ENCODE data around the gene ANAPC16.
"Not testable (repeated sequence)": the region's sequence is repeated elsewhere in the genome, so short reads cannot be mapped to it uniquely, and the experiment has no call there.

The ANAPC16 gene

DNA sequence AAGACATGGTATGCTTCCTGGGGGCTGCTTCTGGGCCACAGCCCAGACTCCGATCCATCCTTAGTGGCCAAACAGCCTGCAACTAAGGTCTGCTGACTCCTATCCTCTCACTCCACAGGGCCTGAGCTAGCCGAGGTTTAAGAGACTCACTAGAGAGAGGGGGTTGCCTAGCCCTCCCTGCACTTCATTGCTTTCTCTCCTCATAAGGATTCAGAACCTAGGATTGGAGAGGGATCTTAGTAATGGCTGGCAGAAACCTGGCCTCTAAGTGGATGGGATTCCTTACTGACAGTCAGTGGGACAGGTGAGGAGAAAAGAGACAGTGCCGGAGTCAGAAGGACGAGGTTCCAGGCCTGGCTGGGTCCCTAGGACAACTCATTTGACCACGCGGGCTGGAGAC is 49.7 kb downstream of the ANAPC16 start:
- DNase-seq (ENCODE audit: low spot score), result no peak

DNA sequence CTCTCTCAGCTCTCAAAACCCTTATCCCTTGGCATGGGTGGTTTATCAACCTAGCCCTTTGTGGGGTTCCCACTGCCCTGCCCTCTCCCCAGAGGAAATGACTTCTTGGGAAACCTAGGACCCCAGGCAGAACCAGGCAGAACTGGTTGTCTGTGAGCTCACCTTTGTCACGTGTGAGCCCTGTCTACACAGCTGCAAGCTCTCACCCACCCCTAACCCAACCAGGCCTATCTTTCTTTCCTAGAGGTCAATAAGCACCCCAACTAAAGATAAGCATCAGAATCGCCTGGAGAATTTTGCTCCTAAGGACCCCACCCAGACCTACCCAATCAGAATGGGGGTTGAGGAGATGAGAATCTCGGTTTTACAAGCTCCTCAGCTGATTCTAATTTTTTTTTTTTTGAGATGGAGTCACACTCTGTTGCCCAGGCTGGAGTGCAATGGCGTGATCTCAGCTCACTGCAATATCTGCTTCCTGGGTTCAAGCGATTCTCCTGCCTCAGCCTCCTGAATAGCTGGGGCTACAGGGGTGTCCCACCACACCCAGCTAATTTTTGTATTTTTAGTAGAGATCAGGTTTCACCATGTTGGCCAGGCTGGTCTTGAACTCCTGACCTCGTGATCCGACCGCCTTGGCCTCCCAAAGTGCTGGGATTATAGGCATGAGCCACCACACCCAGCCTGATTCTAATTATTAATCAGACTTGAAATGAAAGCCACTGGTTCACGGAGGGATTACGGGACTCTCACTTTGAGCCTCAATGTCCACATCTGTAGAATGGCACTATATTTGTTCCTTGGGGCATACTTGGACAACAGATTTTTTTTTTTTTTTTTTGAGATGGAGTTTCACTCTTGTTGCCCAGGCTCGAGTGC is 50.4 kb downstream of the ANAPC16 start:
- no peak for DNase-seq (ENCODE audit: low spot score)

DNA sequence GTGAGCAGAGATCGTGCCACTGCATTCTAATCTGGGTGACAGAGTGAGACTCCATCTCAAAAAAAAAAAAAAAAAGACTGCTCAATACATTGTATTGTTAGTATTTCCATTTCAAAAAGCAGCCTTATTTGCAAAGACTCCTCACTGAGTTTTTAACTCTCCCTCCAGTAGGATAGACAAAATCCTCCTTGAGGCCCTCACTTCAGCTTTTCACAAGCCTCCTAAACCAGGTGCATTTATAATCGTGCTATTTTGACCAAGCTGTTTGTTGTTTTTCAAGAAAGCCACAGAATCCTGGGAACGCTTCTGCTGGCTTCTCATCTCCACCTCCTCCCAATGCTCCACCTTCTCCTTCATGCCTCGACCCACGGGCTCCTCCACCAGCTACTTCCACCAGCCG is 51.6 kb downstream of the ANAPC16 start:
- DNase-seq (ENCODE audit: low spot score), result no peak

DNA sequence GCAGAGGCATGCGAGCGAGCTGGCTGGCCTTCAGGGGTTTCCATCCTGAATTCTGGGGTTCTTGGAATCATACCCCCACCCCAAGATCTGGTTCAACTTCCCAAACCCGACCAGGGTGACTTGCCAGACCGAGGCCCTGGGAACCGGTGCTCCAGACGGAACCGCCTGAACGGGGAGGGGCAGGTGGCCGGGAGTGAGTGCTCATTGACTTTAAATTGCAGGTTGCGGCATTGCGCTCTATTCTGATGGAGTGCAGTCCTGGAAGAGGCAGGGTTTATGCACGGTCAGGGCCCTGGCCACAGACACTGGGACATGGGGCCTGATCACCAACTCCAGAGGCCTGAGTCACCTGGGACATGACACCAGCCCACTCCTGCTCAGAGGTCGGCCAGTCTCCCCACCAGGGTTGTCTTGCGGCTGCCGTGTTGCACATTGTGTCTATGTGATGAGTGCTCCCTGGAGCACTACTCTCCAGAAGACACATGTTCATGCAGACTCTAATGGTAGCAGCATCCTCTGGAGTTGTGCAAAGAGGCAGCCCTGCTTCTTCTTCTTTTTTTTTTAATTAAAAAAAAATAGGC is 52.1 kb downstream of the ANAPC16 start:
- DNase-seq (ENCODE audit: low spot score), result no peak

DNA sequence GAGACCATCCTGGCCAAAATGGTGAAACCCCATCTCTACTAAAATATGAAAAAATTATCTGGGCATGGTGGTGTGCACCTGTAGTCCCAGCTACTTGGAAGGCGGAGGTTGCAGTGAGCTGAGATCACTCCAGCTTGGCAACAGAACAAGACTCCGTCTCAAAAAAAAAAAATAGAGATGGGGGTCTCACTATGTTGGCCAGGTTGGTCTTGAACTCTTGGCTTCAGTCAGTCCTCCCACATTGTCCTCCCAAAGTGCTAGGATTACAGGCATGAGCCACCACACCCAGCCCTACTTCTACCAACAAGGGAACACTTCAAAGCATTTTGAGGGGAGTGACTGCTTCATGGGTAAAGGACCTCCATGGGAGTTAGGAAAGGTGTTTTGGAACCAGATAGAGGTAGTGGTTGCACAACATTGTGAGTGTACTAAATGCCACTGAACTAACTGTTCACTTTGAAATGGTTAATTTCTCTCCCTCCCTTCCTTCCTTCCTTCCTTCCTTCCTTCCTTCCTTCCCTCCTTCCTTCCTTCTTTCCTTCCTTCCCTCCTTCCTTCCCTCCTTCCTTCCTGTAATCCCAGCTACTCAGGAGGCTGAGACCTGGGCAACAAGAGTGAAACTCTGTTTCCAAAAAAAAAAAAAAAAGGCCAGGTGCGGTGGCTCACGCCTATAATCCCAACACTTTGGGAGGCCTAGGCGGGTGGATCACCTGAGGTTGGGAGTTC is 52.8 kb downstream of the ANAPC16 start:
- DNase-seq (ENCODE audit: low spot score), result not testable (repeated sequence)

DNA sequence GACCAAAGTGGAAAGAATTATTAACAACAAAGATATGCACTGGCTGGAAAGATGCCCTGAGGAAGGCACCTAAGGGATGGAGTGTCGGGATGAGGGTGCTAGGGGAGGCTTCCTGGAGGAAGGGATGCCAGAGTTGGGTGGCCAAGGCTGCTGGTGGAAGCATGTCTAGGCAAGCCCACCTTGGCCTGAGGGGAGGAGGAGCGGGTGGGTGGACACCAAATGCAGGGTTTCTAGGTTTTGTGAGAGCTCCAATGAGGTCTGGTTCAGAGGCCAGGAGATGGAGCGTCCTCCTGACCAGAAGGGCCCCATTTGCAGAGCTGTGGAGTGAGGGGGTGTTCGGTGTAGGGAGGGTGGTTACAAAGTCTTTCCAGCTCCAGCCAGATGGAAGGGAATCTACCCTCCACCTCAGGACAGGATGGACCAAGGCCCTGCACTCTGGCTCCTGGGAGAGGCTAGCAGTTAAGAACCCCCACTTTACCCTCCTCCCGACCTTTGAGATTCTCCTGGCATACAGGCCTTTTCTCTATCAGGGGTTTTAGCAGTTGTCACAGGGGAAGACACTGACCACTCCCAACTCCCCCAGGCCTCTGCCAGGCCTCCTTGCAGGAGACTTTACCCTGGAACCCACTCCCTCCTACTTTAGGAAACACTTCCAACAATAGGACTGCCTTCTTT is 54.9 kb downstream of the ANAPC16 start:
- no peak for DNase-seq (ENCODE audit: low spot score)

DNA sequence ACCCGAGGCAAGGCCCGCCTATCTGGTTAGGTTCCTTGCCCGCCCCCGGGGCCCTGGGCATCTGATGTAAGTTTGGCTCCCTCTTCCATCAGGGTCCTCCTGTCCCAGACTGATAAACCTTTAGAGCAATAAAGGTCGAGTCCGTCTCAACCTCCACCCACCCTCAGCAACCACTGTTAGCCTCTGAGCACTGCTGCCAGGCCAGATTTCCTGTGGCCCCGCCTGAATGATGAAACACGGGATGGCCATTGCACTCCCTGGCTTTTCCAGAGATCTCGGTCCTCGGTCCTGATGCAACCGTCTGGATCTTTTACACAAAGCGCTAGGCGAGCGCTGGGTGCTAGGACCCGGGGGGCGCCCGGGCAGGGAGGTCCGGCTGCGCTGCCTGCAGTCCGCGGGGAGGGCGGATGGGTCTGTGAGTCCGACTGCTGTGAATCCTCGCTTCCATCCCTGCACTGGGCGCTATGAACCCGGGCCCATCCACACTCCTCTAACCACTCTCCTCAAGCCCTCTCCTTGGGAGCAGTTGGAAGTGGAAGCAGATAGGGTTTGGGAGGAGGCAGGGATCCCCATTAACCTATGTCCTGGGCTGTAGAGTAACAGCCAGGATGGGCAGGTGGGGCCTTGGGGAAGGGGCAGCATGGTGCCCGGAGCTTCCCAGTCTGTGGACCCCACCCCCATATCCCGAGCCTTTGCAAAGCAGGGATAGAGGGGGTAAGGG is 57.0 kb downstream of the ANAPC16 start:
- DNase-seq (ENCODE audit: low spot score), result peak; percentile 95

DNA sequence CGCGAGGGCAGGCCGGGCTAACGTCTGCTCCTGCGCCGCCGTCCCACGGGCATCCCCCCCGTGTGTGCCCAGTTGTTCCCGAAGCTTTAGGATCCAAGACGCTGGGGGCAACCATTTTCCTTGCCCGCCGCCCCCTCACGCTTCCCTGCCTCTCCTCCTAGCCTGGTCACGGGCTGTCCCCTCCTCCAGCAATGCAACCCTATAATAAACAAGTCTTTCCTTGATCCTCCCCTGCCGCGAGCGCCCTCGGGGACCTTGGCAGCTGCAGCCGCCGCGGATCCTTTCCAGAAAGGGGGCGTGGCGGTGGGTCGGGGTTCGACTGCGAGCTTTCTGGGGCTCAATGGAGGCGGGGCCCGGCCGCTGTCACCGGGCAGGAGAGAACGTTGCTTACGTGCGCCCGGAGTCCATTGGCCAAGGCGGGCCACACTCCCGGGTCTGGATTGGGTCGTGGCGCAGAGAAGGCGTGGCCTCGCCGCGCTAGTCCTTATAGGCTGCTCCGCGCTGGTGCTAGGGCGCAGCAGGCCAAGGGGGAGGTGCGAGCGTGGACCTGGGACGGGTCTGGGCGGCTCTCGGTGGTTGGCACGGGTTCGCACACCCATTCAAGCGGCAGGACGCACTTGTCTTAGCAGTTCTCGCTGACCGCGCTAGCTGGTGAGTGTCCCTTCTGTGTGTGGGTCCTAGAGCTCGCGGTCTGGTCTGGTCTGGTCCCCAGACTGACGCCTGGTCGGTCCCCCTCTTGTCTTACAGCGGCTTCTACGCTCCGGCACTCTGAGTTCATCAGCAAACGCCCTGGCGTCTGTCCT is 57.8 kb downstream of the ANAPC16 start, which contains the start of gene DDIT4:
Gene DDIT4 (plus strand): TSS at position 515 of the 803 bp plus-strand sequence. CDS start 293 bp downstream, outside the sequence.
- DNase-seq (ENCODE audit: low spot score), result peak; percentile 100

DNA sequence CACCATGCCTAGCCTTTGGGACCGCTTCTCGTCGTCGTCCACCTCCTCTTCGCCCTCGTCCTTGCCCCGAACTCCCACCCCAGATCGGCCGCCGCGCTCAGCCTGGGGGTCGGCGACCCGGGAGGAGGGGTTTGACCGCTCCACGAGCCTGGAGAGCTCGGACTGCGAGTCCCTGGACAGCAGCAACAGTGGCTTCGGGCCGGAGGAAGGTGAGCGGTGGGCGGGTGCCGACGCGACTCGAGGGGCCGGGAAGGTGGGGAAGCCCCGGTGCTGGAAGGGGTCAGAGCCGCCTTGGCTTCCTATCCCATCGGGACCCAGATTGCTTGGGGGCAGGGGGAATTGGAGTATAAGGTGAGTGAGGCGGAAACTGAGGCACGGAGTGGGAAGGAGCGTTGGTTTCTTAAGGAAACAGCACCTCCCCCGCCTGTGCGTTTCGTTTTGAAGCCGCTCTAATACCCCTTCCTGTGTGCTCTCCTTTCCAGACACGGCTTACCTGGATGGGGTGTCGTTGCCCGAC is 58.5 kb downstream of the ANAPC16 start:
- no peak for DNase-seq (ENCODE audit: low spot score)

DNA sequence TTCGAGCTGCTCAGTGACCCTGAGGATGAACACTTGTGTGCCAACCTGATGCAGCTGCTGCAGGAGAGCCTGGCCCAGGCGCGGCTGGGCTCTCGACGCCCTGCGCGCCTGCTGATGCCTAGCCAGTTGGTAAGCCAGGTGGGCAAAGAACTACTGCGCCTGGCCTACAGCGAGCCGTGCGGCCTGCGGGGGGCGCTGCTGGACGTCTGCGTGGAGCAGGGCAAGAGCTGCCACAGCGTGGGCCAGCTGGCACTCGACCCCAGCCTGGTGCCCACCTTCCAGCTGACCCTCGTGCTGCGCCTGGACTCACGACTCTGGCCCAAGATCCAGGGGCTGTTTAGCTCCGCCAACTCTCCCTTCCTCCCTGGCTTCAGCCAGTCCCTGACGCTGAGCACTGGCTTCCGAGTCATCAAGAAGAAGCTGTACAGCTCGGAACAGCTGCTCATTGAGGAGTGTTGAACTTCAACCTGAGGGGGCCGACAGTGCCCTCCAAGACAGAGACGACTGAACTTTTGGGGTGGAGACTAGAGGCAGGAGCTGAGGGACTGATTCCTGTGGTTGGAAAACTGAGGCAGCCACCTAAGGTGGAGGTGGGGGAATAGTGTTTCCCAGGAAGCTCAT is 59.0 kb downstream of the ANAPC16 start:
- DNase-seq (ENCODE audit: low spot score), result peak; percentile 79

DNA sequence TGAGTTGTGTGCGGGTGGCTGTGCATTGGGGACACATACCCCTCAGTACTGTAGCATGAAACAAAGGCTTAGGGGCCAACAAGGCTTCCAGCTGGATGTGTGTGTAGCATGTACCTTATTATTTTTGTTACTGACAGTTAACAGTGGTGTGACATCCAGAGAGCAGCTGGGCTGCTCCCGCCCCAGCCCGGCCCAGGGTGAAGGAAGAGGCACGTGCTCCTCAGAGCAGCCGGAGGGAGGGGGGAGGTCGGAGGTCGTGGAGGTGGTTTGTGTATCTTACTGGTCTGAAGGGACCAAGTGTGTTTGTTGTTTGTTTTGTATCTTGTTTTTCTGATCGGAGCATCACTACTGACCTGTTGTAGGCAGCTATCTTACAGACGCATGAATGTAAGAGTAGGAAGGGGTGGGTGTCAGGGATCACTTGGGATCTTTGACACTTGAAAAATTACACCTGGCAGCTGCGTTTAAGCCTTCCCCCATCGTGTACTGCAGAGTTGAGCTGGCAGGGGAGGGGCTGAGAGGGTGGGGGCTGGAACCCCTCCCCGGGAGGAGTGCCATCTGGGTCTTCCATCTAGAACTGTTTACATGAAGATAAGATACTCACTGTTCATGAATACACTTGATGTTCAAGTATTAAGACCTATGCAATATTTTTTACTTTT is 59.7 kb downstream of the ANAPC16 start:
- no peak for DNase-seq (ENCODE audit: low spot score)

DNA sequence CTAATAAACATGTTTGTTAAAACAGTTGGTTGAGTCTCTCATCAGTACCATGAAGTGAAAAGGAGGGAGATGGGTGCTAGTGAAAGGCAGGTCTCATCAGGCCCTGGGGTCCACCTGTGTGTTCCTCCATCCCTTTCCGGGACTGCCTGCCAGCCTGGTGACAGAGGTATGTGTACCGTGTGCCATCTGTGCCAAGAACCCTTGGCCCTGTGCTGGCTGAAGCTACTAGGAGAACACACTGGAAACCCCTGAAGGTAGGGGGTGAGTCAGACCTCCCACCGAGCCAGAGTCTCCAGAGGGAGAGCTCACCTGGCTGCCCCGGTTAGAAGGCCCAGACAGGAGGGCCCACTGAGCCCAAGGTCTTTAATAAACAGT is 60.2 kb downstream of the ANAPC16 start:
- no peak for DNase-seq (ENCODE audit: low spot score)

DNA sequence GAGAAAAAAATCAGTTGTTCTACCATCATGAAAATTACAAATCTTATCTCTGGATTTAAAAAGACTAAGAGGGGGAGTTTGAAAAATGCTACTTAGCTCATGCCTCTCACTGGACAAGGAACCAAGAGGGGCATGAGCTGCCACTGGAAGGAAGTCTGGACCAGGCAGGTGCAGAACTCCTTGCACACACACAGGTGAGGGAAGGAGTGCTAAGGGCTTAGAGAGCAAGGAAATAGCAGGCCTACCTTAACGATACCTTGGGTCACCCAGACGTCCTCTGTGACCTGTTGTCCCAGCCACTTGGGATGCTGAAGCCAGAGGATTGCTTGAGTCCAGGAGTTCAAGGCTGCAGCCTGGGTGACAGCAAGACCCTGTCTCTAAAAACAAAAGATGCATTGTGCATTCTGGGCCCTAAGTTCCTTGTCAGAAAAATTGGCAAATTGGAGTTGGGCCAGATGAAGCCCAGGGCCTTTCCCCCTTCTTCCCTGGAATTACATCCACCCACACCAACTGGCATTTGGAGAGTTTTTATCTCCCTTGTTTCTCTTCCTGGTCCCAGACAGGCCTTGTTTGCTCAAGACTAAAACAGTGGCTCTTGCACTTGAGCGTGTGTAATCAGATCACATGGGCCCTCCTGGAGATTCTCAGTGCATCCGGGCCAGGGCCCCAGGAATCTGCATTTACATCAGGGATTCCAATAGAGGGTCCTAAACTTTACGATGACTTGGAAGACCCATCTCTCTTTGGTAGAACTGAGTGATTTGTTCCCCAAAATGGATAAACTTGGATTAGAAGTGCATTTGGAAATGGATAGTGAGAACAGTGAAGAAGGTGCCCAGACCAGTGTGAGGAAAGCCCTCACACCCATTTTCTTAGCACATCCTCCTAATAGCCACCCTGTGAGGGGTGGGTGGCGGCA is 60.9 kb downstream of the ANAPC16 start:
- no peak for DNase-seq (ENCODE audit: low spot score)

DNA sequence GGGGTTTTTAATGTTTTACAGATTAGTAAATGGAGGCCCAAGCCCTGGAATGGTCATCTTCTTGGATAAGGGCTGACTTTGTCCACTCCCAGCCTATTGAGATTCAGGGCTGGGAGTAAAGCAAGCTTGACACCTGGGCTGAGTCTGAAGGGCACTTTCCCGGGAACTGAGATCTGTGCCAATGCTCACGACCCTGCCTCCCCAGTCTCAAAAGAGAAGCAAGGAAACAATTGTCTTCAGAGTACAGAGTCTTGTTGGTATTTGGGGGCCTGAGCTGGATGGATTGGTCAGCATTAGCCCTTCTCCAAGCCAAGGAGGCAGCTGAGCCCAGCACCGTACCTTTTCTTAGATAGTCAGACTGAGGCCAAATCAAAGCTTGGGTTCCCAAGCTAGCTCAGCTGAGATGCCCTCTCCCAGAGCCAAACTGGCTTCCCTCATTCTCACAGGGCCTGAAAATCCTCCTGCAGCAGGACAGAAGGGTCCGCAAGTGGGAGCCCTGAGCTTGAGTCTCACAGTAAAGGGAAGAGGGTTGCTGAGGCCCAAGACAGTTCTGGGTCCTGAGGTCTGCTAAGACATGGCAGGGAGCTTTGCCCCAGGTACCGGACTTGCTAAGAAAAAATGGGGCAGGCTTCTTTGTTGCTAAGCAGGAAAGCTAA is 61.7 kb downstream of the ANAPC16 start:
- no peak for DNase-seq (ENCODE audit: low spot score)

DNA sequence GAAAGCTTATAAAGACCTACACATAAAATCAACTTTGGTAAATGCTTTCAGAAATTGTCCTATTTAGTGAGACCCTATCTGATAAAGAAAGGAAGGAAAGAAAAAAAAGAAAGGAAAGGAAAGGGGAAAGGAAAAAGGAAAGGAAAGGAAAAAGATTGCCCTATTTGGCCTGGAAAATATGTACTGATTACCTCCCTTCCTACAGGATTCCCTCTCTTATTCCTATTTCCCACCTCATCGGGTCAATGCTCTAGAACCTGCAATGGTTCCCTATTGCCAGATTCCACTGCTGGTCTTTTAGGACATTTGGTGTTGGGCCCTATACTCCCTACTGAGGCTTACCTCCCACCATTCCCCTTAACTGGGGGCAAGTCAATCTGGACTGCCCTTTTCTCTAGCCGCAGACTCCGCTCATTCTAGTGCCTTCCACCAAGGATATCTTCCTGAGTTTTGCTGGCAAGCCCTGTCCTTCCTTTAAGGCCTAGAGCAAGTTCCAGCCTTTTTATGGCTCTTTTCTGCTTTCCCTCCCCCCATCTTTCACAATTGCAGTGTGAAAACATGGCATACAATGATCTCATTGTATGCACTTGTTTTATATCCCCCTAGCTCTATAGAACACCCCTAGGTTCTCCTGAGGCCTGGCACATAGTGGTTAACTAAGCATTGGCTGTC is 62.3 kb downstream of the ANAPC16 start:
- no peak for DNase-seq (ENCODE audit: low spot score)

DNA sequence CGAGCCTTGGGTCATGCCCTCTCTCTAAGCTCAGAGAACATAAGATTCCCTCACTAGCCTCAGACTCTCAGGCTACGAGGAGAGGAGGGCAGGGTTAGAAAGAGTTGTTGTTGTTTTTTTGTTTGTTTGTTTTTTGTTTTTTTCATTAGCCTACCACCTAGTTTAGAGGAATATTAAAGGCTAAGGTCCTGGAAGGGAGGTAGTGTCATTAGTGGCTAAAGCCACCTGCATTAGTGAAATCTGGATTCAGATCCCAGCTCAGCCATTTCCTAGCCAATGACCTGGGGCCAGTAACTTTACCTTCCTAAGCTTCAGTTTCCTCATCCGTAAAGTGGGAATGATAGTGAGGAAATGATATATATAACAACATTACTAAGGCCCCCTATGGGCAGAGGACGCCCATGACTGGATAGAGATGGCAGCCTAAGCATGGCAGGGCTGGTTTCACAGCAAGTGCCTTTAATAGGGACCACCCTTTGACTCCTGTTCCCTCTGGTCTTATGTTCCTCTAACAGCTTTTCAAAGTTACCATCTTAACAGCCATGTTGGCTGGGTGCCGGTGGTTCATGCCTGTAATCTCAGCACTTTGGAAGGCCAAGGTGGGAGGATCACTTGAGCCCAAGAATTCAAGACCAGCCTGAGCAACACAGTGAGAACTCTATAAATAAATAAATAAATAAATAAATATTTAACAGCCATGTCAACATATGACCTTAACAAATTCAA is 63.0 kb downstream of the ANAPC16 start:
- no peak for DNase-seq (ENCODE audit: low spot score)

DNA sequence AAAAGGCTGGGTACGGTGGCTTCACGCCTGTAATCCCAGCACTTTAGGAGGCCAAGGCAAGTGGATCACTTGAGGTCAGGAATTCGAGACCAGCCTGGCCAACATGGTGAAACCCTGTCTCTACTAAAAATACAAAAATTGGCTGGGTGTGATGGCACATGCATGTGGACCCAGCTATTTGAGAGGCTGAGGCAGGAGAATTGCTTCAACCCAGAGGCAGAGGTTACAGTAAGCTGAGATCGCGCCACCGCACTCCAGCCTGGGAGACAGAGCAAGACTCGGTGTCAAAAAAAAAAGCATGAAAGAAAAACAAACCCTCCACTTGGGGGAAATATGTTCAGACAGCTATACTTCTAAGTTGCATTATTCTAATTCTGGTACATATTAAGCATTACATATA is 63.8 kb downstream of the ANAPC16 start:
- not testable (repeated sequence) for DNase-seq (ENCODE audit: low spot score)
